Measurements from ENCODE around the gene NLRP5.

DNA sequence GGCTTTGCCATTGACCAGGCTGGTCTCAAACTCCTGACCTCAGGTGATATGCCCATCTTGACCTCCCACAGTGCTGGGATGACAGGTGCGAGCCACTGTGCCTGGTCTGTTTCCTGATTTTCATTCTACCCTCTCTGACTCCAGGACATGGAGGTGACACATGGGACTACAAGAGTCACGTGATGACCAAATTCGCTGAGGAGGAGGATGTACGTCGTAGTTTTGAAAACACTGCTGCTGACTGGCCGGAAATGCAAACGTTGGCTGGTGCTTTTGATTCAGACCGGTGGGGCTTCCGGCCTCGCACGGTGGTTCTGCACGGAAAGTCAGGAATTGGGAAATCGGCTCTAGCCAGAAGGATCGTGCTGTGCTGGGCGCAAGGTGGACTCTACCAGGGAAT, 40.2 kb downstream of the NLRP5 start:
- TF ChIP-seq, protein P1, sequence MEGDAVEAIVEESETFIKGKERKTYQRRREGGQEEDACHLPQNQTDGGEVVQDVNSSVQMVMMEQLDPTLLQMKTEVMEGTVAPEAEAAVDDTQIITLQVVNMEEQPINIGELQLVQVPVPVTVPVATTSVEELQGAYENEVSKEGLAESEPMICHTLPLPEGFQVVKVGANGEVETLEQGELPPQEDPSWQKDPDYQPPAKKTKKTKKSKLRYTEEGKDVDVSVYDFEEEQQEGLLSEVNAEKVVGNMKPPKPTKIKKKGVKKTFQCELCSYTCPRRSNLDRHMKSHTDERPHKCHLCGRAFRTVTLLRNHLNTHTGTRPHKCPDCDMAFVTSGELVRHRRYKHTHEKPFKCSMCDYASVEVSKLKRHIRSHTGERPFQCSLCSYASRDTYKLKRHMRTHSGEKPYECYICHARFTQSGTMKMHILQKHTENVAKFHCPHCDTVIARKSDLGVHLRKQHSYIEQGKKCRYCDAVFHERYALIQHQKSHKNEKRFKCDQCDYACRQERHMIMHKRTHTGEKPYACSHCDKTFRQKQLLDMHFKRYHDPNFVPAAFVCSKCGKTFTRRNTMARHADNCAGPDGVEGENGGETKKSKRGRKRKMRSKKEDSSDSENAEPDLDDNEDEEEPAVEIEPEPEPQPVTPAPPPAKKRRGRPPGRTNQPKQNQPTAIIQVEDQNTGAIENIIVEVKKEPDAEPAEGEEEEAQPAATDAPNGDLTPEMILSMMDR (IDR thresholded peaks at IDR 0.05) = no peak
- TF ChIP-seq POLR2A (IDR thresholded peaks at IDR 0.05) = no peak

Data from uterus (tissue), 2 donors.